Measurements from ENCODE around the gene TTC22.

TTC22 gene

GRCh38 chr1:54800899-54801759 is at the start of gene TTC22:
TTC22 (minus strand) TSS chr1:54801323; CDS start chr1:54801163, 160 bp downstream.
- DNase-seq (ENCODE audit: low read depth in 2 of 2, low spot score in 1 of 2): peak; percentile 32 to 38

- no peak for DNase-seq (ENCODE audit: low read depth in 2 of 2, low spot score in 1 of 2)
Measured at GRCh38 chr1:54850737-54851136, 49.6 kb upstream of the TTC22 start.

GRCh38 chr1:54850069-54850730 is 49.1 kb upstream of the TTC22 start:
- no peak for DNase-seq (ENCODE audit: low read depth in 2 of 2, low spot score in 1 of 2)

- DNase-seq (ENCODE audit: low read depth in 2 of 2, low spot score in 1 of 2): no peak
Measured at GRCh38 chr1:54849219-54850068, 48.3 kb upstream of the TTC22 start.

GRCh38 chr1:54848134-54848948 is 47.2 kb upstream of the TTC22 start:
- no peak for DNase-seq (ENCODE audit: low read depth in 2 of 2, low spot score in 1 of 2)

- DNase-seq (ENCODE audit: low read depth in 2 of 2, low spot score in 1 of 2): no peak
Measured at GRCh38 chr1:54846716-54847284, 45.7 kb upstream of the TTC22 start.

GRCh38 chr1:54846301-54846700 is 45.2 kb upstream of the TTC22 start:
- no peak for DNase-seq (ENCODE audit: low read depth in 2 of 2, low spot score in 1 of 2)

- no peak for DNase-seq (ENCODE audit: low read depth in 2 of 2, low spot score in 1 of 2)
Measured at GRCh38 chr1:54845772-54846171, 44.6 kb upstream of the TTC22 start.

- no peak for DNase-seq (ENCODE audit: low read depth in 2 of 2, low spot score in 1 of 2)
Measured at GRCh38 chr1:54844564-54844963, 43.4 kb upstream of the TTC22 start.

- no peak for DNase-seq (ENCODE audit: low read depth in 2 of 2, low spot score in 1 of 2)
Measured at GRCh38 chr1:54843449-54843848, 42.3 kb upstream of the TTC22 start.

- no peak for DNase-seq (ENCODE audit: low read depth in 2 of 2, low spot score in 1 of 2)
Measured at GRCh38 chr1:54842963-54843362, 41.8 kb upstream of the TTC22 start.

- DNase-seq (ENCODE audit: low read depth in 2 of 2, low spot score in 1 of 2): no peak
Measured at GRCh38 chr1:54842206-54842915, 41.2 kb upstream of the TTC22 start.

GRCh38 chr1:54839824-54840223 is 38.7 kb upstream of the TTC22 start:
- DNase-seq (ENCODE audit: low read depth in 2 of 2, low spot score in 1 of 2): no peak

GRCh38 chr1:54838565-54839180 is 37.5 kb upstream of the TTC22 start:
- DNase-seq (ENCODE audit: low read depth in 2 of 2, low spot score in 1 of 2): no peak

GRCh38 chr1:54837002-54837853 is 36.1 kb upstream of the TTC22 start:
- DNase-seq (ENCODE audit: low read depth in 2 of 2, low spot score in 1 of 2): no peak

GRCh38 chr1:54836594-54836993 is 35.5 kb upstream of the TTC22 start:
- DNase-seq (ENCODE audit: low read depth in 2 of 2, low spot score in 1 of 2): no peak

- no peak for DNase-seq (ENCODE audit: low read depth in 2 of 2, low spot score in 1 of 2)
Measured at GRCh38 chr1:54835970-54836369, 34.8 kb upstream of the TTC22 start.

GRCh38 chr1:54835131-54835898 is 34.2 kb upstream of the TTC22 start:
- no peak for DNase-seq (ENCODE audit: low read depth in 2 of 2, low spot score in 1 of 2)
